H1 (cell line): ENCODE results near the gene TSC22D3. TPM values are rescaled to one million over a fixed set of nuclear protein-coding genes. Genes with fewer than 3 reads are reported as not detected.

ENCODE experiments used
- CTCF ChIA-PET: fragments of 300-600 bp; sonication (Branson Sonifier 250); formaldehyde crosslinking; loops from one replicate; lab custom pipeline; 2021; ENCODE audit not compliant: partially characterized antibody; lab: Charles Lee
- POLR2A ChIA-PET: fragments of 300-600 bp; sonication (Branson Sonifier 250); formaldehyde crosslinking; loops from one replicate; lab custom pipeline; 2021; ENCODE audit warnings: inconsistent platforms; ENCODE audit not compliant: partially characterized antibody; lab: Charles Lee
- DNase-seq, 2 experiments: peaks; one replicate each; pipeline versions ENCODE4 v3.0.0 to v3.0.0-alpha.2; 2010 to 2022; ENCODE audit warnings: low spot score in 2 of 2, low read depth in 1 of 2, mixed read lengths in 1 of 2
- FAIRE-seq: peaks from 2 replicates; lab custom pipeline; 2011; peaks lifted over from hg19 to GRCh38; lab: Jason Lieb, UNC
- H2AFZ ChIP-seq: 2 replicates; pipeline ENCODE4 v1.8.1; 2012; ENCODE audit warnings: low read length, inconsistent platforms
- H2AK5ac ChIP-seq: 2 replicates; pipeline ENCODE4 v1.6.1; 2013; ENCODE audit warnings: low read depth, low read length
- H2BK120ac ChIP-seq: replicated peaks from 2 replicates; pipeline ENCODE3; 2013; ENCODE audit warnings: low read depth, low read length, inconsistent platforms
- H2BK12ac ChIP-seq: 2 replicates; pipeline ENCODE4 v1.6.1; 2013; ENCODE audit warnings: low read depth, low read length
- H2BK15ac ChIP-seq: 2 replicates; pipeline ENCODE4 v1.6.1; 2013; ENCODE audit warnings: low read length
- H2BK20ac ChIP-seq: 2 replicates; pipeline ENCODE4 v1.6.1; 2013; ENCODE audit warnings: low read length
- H2BK5ac ChIP-seq: 2 replicates; pipeline ENCODE4 v1.6.1; 2013; ENCODE audit warnings: low read depth, low read length
- H3K14ac ChIP-seq: 2 replicates; pipeline ENCODE4 v1.6.1; 2013; ENCODE audit warnings: inconsistent platforms; ENCODE audit not compliant: insufficient read length
- H3K18ac ChIP-seq: 2 replicates; pipeline ENCODE4 v1.6.1; 2013; ENCODE audit warnings: low read length; ENCODE audit errors: extremely low read depth
- H3K23ac ChIP-seq: 2 replicates; pipeline ENCODE4 v1.6.1; 2013; ENCODE audit warnings: inconsistent platforms; ENCODE audit not compliant: insufficient read length
- H3K23me2 ChIP-seq: 2 replicates; pipeline ENCODE4 v1.6.1; 2013; ENCODE audit warnings: low read depth, low read length
- H3K27ac ChIP-seq: 2 replicates; pipeline ENCODE4 v1.6.1; 2011; ENCODE audit warnings: low read depth, low read length, inconsistent platforms
- H3K27me3 ChIP-seq, 4 experiments: replicated peaks in 1 of 4; 1 replicate in 1 of 4; 2 replicates in 3 of 4; pipeline versions ENCODE4 v1.6.1 to v1.8.1; 2011 to 2013; ENCODE audit warnings: low read length in 3 of 4, mild to moderate bottlenecking in 3 of 4, inconsistent platforms in 2 of 4, mixed read lengths in 2 of 4, moderate library complexity in 1 of 4; ENCODE audit not compliant: control insufficient read depth in 3 of 4, insufficient read depth in 3 of 4; ENCODE audit errors: extremely low read depth in 1 of 4
- H3K36me3 ChIP-seq, 4 experiments: 2 replicates each; pipeline versions ENCODE4 v1.6.1 to v1.8.1; 2011 to 2013; ENCODE audit warnings: mild to moderate bottlenecking in 4 of 4, low read length in 3 of 4, moderate library complexity in 2 of 4, control low read depth in 1 of 4, inconsistent platforms in 1 of 4; ENCODE audit not compliant: insufficient read depth in 4 of 4, control insufficient read depth in 2 of 4
- H3K4ac ChIP-seq: replicated peaks from 2 replicates; pipeline ENCODE3; 2013; ENCODE audit warnings: low read length, low read depth, mixed read lengths, inconsistent platforms; ENCODE audit not compliant: insufficient read length
- H3K4me1 ChIP-seq, 4 experiments: replicated peaks in 1 of 4; 1 replicate in 1 of 4; 2 replicates in 3 of 4; pipeline versions ENCODE4 v1.6.1 to v1.8.1; 2011 to 2013; ENCODE audit warnings: low read length in 3 of 4, inconsistent platforms in 2 of 4, mixed read lengths in 1 of 4; ENCODE audit not compliant: insufficient read depth in 4 of 4, control insufficient read depth in 3 of 4
- H3K4me2 ChIP-seq, 2 experiments: 2 replicates each; pipeline versions ENCODE4 v1.6.1 to v1.8.1; 2011 to 2013; ENCODE audit warnings: low read depth in 2 of 2, low read length in 2 of 2, control low read depth in 1 of 2, inconsistent platforms in 1 of 2, mild to moderate bottlenecking in 1 of 2; ENCODE audit not compliant: insufficient read depth in 1 of 2
- H3K4me3 ChIP-seq, 4 experiments: fragments of 200-600, 300-600 bp in 1 of 4; sonication (generic), shearing (Covaris generic), sonication (Bioruptor Twin) in 1 of 4; 2 replicates each; pipeline versions ENCODE4 v1.5.1 to v1.8.1; 2011 to 2016; ENCODE audit warnings: low read length in 4 of 4, low read depth in 3 of 4, control low read depth in 2 of 4, inconsistent platforms in 2 of 4, mild to moderate bottlenecking in 2 of 4, mixed read lengths in 1 of 4, moderate library complexity in 1 of 4; ENCODE audit not compliant: insufficient read depth in 2 of 4; ENCODE audit errors: extremely low read depth in 1 of 4
- H3K56ac ChIP-seq: replicated peaks from 2 replicates; pipeline ENCODE3; 2013; ENCODE audit warnings: low read depth, mild to moderate bottlenecking, mixed read lengths, low read length, inconsistent platforms; ENCODE audit not compliant: insufficient read length
- H3K79me1 ChIP-seq: 2 replicates; pipeline ENCODE4 v1.6.1; 2013; ENCODE audit warnings: low read depth, low read length, control low read depth
- H3K79me2 ChIP-seq, 2 experiments: 2 replicates each; pipeline versions ENCODE4 v1.6.1 to v1.8.1; 2012 to 2013; ENCODE audit warnings: low read length in 2 of 2, mild to moderate bottlenecking in 2 of 2, inconsistent platforms in 1 of 2; ENCODE audit not compliant: insufficient read depth in 2 of 2, control insufficient read depth in 1 of 2
- H3K9ac ChIP-seq, 4 experiments: replicated peaks in 1 of 4; 1 replicate in 1 of 4; 2 replicates in 3 of 4; pipeline versions ENCODE4 v1.6.1 to v1.8.1; 2011 to 2013; ENCODE audit warnings: low read depth in 3 of 4, low read length in 3 of 4, control low read depth in 2 of 4, mild to moderate bottlenecking in 2 of 4, moderate library complexity in 2 of 4, inconsistent platforms in 1 of 4; ENCODE audit errors: extremely low read depth in 1 of 4
- H3K9me3 ChIP-seq, 2 experiments: 2 replicates each; pipeline versions ENCODE4 v1.6.1 to v1.8.1; 2012 to 2013; ENCODE audit warnings: mild to moderate bottlenecking in 2 of 2, moderate library complexity in 2 of 2, control low read depth in 1 of 2, inconsistent platforms in 1 of 2, low read depth in 1 of 2, low read length in 1 of 2, mixed read lengths in 1 of 2; ENCODE audit not compliant: insufficient read depth in 2 of 2
- H4K20me1 ChIP-seq, 2 experiments: replicated peaks in 1 of 2; 2 replicates each; pipeline versions ENCODE3 to v1.8.1; 2011 to 2013; ENCODE audit warnings: inconsistent platforms in 2 of 2, low read length in 2 of 2, mild to moderate bottlenecking in 1 of 2; ENCODE audit not compliant: insufficient read depth in 2 of 2, control insufficient read depth in 1 of 2
- H4K5ac ChIP-seq: 2 replicates; pipeline ENCODE4 v1.6.1; 2013; ENCODE audit warnings: low read length, low read depth, mixed read lengths, inconsistent platforms; ENCODE audit not compliant: insufficient read length
- H4K8ac ChIP-seq: 2 replicates; pipeline ENCODE4 v1.8.0; 2013; ENCODE audit warnings: mild to moderate bottlenecking, moderate library complexity, low read length, inconsistent platforms; ENCODE audit not compliant: insufficient read depth; ENCODE audit errors: extremely low read depth
- H4K91ac ChIP-seq: replicated peaks from 2 replicates; pipeline ENCODE3; 2013; ENCODE audit warnings: low read length, mixed read lengths, inconsistent platforms; ENCODE audit not compliant: insufficient read length
- ASH2L ChIP-seq: fragments of 200-600, 300-600 bp; sonication (generic); IDR thresholded peaks from one replicate; pipeline ENCODE4 v1.7.1; 2017; ENCODE audit warnings: low read length
- HDAC6 ChIP-seq: IDR thresholded peaks from one replicate; pipeline ENCODE4 v1.7.1; 2012; ENCODE audit warnings: low read depth, mild to moderate bottlenecking, inconsistent platforms, low read length, moderate library complexity
- SAP30 ChIP-seq: fragments of 300-600 bp; sonication (generic); IDR thresholded peaks from 2 replicates; pipeline ENCODE4 v1.7.1; 2012; ENCODE audit warnings: low read length, moderate library complexity, mild to moderate bottlenecking, inconsistent platforms; ENCODE audit not compliant: insufficient read depth, insufficient replicate concordance
- TEAD4 ChIP-seq: IDR thresholded peaks from 2 replicates; pipeline ENCODE4 v1.6.1; 2012; ENCODE audit warnings: low read depth, low read length, inconsistent platforms, mixed read lengths
- WGBS, 2 experiments: shearing (Covaris generic) in 1 of 2; methylation state at CpG; one replicate each; pipeline versions ENCODE4 v1.1.6 to v1.1.7; 2013 to 2015; ENCODE audit warnings: low lambda C conversion rate in 2 of 2, mixed read lengths in 2 of 2, inconsistent platforms in 1 of 2, low coverage in 1 of 2, missing lambda C conversion rate in 1 of 2; ENCODE audit not compliant: insufficient replicate concordance in 2 of 2, insufficient coverage in 1 of 2, insufficient read length in 1 of 2; ENCODE audit errors: extremely low coverage in 1 of 2, missing lambda C conversion rate in 1 of 2; 5-methylcytosine and 5-hydroxymethylcytosine counted together
- polyA plus RNA-seq, 7 experiments: library from polyadenylated mRNA; depleted of rRNA in 3 of 7; stranded (reverse) in 5 of 7; unstranded in 2 of 7; fragments of >200 nt in 5 of 7; fragments of 200-250 nt in 2 of 7; gene quantifications; 1 replicate in 5 of 7; 2 replicates in 1 of 7; 4 replicates in 1 of 7; pipeline versions ENCODE4 v1.2.1 to v1.2.3, GENCODE V29; 2011 to 2013; ENCODE audit warnings: missing spikeins in 2 of 7, mixed read lengths in 2 of 7
- total RNA-seq: library from RNA; stranded (reverse); fragmentation: NEBNext Ultra II Directional; extraction: Animal tissue kit (Norgen Biotek cat#: 25700); gene quantifications from 2 replicates; pipeline ENCODE4 v1.2.1, GENCODE V29; 2021

The TSC22D3 gene
- total and polyA plus RNA-seq, 2 of the 8 experiments (the other 6 are each of a cell fraction or from before 2014, with no cell fraction given), result 7.6 to 12.9 TPM

- POLR2A ChIA-PET, result interaction anchor here (1.1 to 2.6 kb wide), 2 partner anchors 24 to 67 kb away, joined by 3 to 5 read pairs; no protein-coding TSS in a partner anchor
- no peak for FAIRE-seq
- Histone ChIP-seq H3K79me1 (no peaks in the 10 kb centered on the region), H2AK5ac (no peak overlapping the region), H3K27me3 (peaks cover 0 to 1% (median 0%) of the 10 kb centered on the region in 4 experiments; a peak in 1 of 7 replicates), H3K4ac (no peak overlapping the region), H2BK15ac (no peak overlapping the region), H3K23ac (no peak overlapping the region), H3K56ac (no peak overlapping the region), H3K9me3 (no peaks in the 10 kb centered on the region), H3K14ac (no peak overlapping the region), H2BK12ac (0 out of 2 replicates have a peak overlapping the region, but pooled peaks have one; percentile 3), H2BK5ac (no peak overlapping the region), H3K79me2 (no peaks in the 10 kb centered on the region), H4K5ac (no peak overlapping the region), H2BK120ac (no peak overlapping the region), H3K9ac (no peak overlapping the region), H3K27ac (no peak overlapping the region), H2AFZ (no peak overlapping the region), H4K20me1 (no peaks in the 10 kb centered on the region), H3K4me2 (no peak overlapping the region), H3K18ac (no peak overlapping the region), H3K36me3 (no peaks in the 10 kb centered on the region), H3K23me2 (no peaks in the 10 kb centered on the region; the same call in 1 of the 2 replicates), H4K8ac (no peak overlapping the region), H2BK20ac (no peak overlapping the region), H4K91ac (no peak overlapping the region), H3K4me3 (no peak overlapping the region), H3K4me1 (peaks cover 2 to 15% (median 7%) of the 10 kb centered on the region in 4 experiments; a peak in 6 of 7 replicates)
- TF ChIP-seq SAP30, result no peak
- no peak for TF ChIP-seq TEAD4
- TF ChIP-seq HDAC6, result no peak
- TF ChIP-seq ASH2L, result no peak
- 92% methylated on average over 3 of the region's 3 CpGs; no CpG with 5 or more reads in 1 of the 2 experiments for WGBS, 2 experiments
- CTCF ChIA-PET, result interaction anchor here (0.8 to 2.0 kb wide), 4 partner anchors 11 to 24 kb away, joined by 3 to 8 read pairs (median 5); no protein-coding TSS in a partner anchor
- no peak for DNase-seq
Measured at GRCh38 chrX:107739541-107739940, 36.0 kb downstream of the TSC22D3 start.
